Progenitor cell of endocrine pancreas (in vitro differentiated cells): ENCODE results near the gene FEZF1. TPM values are rescaled to one million over a fixed set of nuclear protein-coding genes. Genes with fewer than 3 reads are reported as not detected.

ENCODE experiments used
- DNase-seq: peaks from one replicate; pipeline ENCODE4 v3.0.0; 2021; ENCODE audit warnings: low spot score; ENCODE audit not compliant: unreplicated experiment
- H3K27ac Mint-ChIP-seq: 2 replicates; pipeline ENCODE4 v1.8.0; 2021; ENCODE audit warnings: mild to moderate bottlenecking, moderate library complexity, mixed read lengths
- H3K27me3 Mint-ChIP-seq: 2 replicates; pipeline ENCODE4 v1.8.0; 2021; ENCODE audit warnings: mixed read lengths
- H3K36me3 Mint-ChIP-seq: 2 replicates; pipeline ENCODE4 v1.8.0; 2022; ENCODE audit warnings: mixed read lengths; ENCODE audit not compliant: insufficient read depth
- H3K4me1 Mint-ChIP-seq: 2 replicates; pipeline ENCODE4 v1.8.0; 2021; ENCODE audit warnings: low read depth, mixed read lengths
- H3K4me3 Mint-ChIP-seq: 2 replicates; pipeline ENCODE4 v1.8.0; 2021; ENCODE audit warnings: low read depth, mild to moderate bottlenecking, moderate library complexity, mixed read lengths
- H3K9me3 Mint-ChIP-seq: 2 replicates; pipeline ENCODE4 v1.8.0; 2021; ENCODE audit warnings: low read depth, mixed read lengths
- CTCF ChIP-seq: fragments of 200-600 bp; sonication (generic); IDR thresholded peaks from one replicate; pipeline ENCODE4 v1.5.0; 2021; ENCODE audit warnings: antibody characterized with exemption, mild to moderate bottlenecking; ENCODE audit not compliant: unreplicated experiment
- total RNA-seq: library from RNA; stranded (reverse); gene quantifications from 2 replicates; pipeline ENCODE4 v1.2.1, GENCODE V29; 2021

FEZF1 gene
- total RNA-seq, 1 donor from 2014 or later: not detected

- H3K4me1 Mint-ChIP-seq: peaks cover 9% of the 10 kb centered on the region
- DNase-seq: no peak
- peaks cover 47% of the 10 kb centered on the region for H3K27me3 Mint-ChIP-seq
- TF ChIP-seq CTCF: no peak
- no peak overlapping the region for H3K4me3 Mint-ChIP-seq
- H3K9me3 Mint-ChIP-seq: no peaks in the 10 kb centered on the region
- no peak overlapping the region for H3K27ac Mint-ChIP-seq
- H3K36me3 Mint-ChIP-seq: no peaks in the 10 kb centered on the region
Measured at GRCh38 chr7:122256046-122256445, 48.5 kb downstream of the FEZF1 start.

DNA sequence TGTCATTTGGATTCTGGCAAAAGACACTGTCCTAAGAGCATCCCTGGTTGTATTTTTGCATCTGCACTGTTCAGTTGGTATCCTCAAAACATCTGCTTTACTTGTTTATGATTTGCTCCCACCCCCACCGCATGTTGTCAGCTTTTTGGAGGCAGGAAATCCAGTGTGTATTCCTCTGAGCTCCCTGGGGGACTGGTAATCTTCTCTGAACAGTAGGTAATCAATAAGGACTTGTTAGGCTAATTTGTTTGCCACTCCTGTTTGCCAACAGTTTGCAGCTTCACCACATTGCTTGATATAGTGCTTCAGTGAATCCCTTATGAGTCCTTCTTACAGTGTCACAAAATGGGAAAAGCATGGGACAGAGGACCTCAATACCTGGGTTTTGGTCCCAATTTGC is 49.1 kb downstream of the FEZF1 start:
- DNase-seq: no peak
- TF ChIP-seq CTCF: no peak
- H3K4me3 Mint-ChIP-seq: no peak overlapping the region

More for the DNA sequence above, 49.1 kb downstream of the FEZF1 start:
- Mint-ChIP-seq H3K27ac (no peak overlapping the region), H3K4me1 (peaks cover 9% of the 10 kb centered on the region), H3K27me3 (peaks cover 45% of the 10 kb centered on the region), H3K9me3 (no peaks in the 10 kb centered on the region), H3K36me3 (no peaks in the 10 kb centered on the region)

Other genes with a start within 250 kb of the FEZF1 start
- 70.2 and 76.3 TPM in 2 replicates for gene AASS, start 160.5 kb downstream of the FEZF1 start, total RNA-seq